GM19324 (cell line): ENCODE data around the gene MAPKAPK3.

Source experiments
- ATAC-seq: cut with Tn5 transposase; IDR thresholded peaks from one replicate; pipeline ENCODE4 v1.9.1; 2021; ENCODE audit warnings: mild to moderate bottlenecking, moderate library complexity; ENCODE audit not compliant: unreplicated experiment, low FRiP score

The MAPKAPK3 gene

GRCh38 chr3:50586763-50587070 lies 30.2 kb upstream of the MAPKAPK3 start:
- ATAC-seq = no peak

GRCh38 chr3:50587373-50587772 lies 29.6 kb upstream of the MAPKAPK3 start:
- ATAC-seq = no peak

- no peak for ATAC-seq
These were observed 28.9 kb upstream of the MAPKAPK3 start for GRCh38 chr3:50587806-50588758.

- ATAC-seq = no peak
These were observed 28.1 kb upstream of the MAPKAPK3 start for GRCh38 chr3:50588759-50589433.

- no peak for ATAC-seq
These were observed 25.7 kb upstream of the MAPKAPK3 start for GRCh38 chr3:50591196-50591741.

- ATAC-seq = no peak
These were observed 24.4 kb upstream of the MAPKAPK3 start for GRCh38 chr3:50592568-50592967.

GRCh38 chr3:50594253-50594785 lies 22.6 kb upstream of the MAPKAPK3 start:
- ATAC-seq = no peak

- no peak for ATAC-seq
These were observed 17.7 kb upstream of the MAPKAPK3 start for GRCh38 chr3:50599115-50599715.

- ATAC-seq = no peak
These were observed 17.2 kb upstream of the MAPKAPK3 start for GRCh38 chr3:50599716-50600118.

- ATAC-seq = no peak
These were observed 16.7 kb upstream of the MAPKAPK3 start for GRCh38 chr3:50600141-50600753.

GRCh38 chr3:50600841-50601591 lies 15.9 kb upstream of the MAPKAPK3 start:
- peak; percentile 78 for ATAC-seq

- no peak for ATAC-seq
These were observed 14.3 kb upstream of the MAPKAPK3 start for GRCh38 chr3:50602595-50603191.

- ATAC-seq = no peak
These were observed 13.5 kb upstream of the MAPKAPK3 start for GRCh38 chr3:50603261-50604109.

- no peak for ATAC-seq
These were observed 12.8 kb upstream of the MAPKAPK3 start for GRCh38 chr3:50604110-50604621.

GRCh38 chr3:50604628-50605588 lies 12.0 kb upstream of the MAPKAPK3 start:
- ATAC-seq = no peak

GRCh38 chr3:50605901-50606326 lies 11.0 kb upstream of the MAPKAPK3 start:
- ATAC-seq = no peak

GRCh38 chr3:50606596-50606995 lies 10.4 kb upstream of the MAPKAPK3 start:
- no peak for ATAC-seq
